Measurements from ENCODE around the gene GSN.

DNA sequence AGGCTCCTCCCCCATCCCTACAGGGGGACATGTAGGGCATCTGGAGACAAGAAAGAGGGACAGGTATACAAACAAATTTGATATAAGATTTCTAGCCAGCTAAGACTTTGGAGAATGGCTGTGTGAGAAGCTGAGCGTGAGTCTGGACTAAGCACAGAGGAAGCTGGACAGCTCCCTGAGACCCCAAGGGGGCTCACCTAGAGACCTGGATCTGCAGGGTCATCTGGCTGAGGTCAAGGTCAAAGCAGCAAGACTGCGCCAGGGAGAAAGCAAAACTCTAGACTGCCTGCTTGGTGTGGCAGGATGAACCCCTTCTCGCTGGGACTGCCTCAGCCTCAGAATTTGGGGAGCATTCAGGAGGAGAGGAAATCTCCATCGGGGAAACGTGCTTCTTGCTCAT lies 8.0 kb upstream of the GSN start:
- TF ChIP-seq, protein P1, sequence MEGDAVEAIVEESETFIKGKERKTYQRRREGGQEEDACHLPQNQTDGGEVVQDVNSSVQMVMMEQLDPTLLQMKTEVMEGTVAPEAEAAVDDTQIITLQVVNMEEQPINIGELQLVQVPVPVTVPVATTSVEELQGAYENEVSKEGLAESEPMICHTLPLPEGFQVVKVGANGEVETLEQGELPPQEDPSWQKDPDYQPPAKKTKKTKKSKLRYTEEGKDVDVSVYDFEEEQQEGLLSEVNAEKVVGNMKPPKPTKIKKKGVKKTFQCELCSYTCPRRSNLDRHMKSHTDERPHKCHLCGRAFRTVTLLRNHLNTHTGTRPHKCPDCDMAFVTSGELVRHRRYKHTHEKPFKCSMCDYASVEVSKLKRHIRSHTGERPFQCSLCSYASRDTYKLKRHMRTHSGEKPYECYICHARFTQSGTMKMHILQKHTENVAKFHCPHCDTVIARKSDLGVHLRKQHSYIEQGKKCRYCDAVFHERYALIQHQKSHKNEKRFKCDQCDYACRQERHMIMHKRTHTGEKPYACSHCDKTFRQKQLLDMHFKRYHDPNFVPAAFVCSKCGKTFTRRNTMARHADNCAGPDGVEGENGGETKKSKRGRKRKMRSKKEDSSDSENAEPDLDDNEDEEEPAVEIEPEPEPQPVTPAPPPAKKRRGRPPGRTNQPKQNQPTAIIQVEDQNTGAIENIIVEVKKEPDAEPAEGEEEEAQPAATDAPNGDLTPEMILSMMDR (IDR thresholded peaks at IDR 0.05): no peak
- TF ChIP-seq POLR2A (IDR thresholded peaks at IDR 0.05): no peak
